Panc1 (cell line): ENCODE results near the gene GLIPR1L1.

Experiments
- POLR2AphosphoS5 ChIP-seq: IDR thresholded peaks from 2 replicates; pipeline ENCODE4 v1.6.1; 2012; ENCODE audit warnings: mild to moderate bottlenecking, low read depth, low read length, moderate library complexity
- TF ChIP-seq, protein P1 (sequence below): fragments of 450-650 bp; IDR thresholded peaks from 2 replicates; pipeline ENCODE4 v1.5.1; 2017; ENCODE audit warnings: mild to moderate bottlenecking
- TF ChIP-seq, protein P2 (sequence below), 2 experiments: IDR thresholded peaks; 2 replicates each; pipeline ENCODE4 v1.6.1; 2011 to 2012; ENCODE audit warnings: low read depth in 2 of 2, control low read depth in 1 of 2, low read length in 1 of 2, mild to moderate bottlenecking in 1 of 2, moderate library complexity in 1 of 2; ENCODE audit not compliant: insufficient read depth in 1 of 2

DNA sequence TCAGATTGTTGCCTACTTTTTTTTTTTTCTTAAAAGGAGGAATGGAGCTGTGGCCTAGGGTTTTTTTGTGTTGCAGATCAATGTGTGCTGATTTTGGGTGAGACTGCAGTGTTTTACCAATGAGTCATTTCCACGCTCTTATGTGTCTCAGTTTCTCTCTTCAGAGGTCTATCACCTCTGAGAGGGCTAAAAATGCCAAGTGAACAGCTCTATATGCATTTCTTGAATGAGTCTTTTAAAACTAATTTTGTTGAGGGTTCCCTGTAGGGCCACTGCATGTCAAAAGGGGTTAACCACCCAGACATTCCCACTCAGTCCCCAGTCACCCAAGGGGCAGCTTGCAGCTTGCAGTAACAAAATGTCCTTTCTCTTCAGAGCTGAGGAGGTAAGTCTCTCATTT lies 32.2 kb downstream of the GLIPR1L1 start:
- TF ChIP-seq POLR2AphosphoS5, result no peak
- TF ChIP-seq, protein P1, sequence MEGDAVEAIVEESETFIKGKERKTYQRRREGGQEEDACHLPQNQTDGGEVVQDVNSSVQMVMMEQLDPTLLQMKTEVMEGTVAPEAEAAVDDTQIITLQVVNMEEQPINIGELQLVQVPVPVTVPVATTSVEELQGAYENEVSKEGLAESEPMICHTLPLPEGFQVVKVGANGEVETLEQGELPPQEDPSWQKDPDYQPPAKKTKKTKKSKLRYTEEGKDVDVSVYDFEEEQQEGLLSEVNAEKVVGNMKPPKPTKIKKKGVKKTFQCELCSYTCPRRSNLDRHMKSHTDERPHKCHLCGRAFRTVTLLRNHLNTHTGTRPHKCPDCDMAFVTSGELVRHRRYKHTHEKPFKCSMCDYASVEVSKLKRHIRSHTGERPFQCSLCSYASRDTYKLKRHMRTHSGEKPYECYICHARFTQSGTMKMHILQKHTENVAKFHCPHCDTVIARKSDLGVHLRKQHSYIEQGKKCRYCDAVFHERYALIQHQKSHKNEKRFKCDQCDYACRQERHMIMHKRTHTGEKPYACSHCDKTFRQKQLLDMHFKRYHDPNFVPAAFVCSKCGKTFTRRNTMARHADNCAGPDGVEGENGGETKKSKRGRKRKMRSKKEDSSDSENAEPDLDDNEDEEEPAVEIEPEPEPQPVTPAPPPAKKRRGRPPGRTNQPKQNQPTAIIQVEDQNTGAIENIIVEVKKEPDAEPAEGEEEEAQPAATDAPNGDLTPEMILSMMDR, result no peak
- TF ChIP-seq, protein P2, sequence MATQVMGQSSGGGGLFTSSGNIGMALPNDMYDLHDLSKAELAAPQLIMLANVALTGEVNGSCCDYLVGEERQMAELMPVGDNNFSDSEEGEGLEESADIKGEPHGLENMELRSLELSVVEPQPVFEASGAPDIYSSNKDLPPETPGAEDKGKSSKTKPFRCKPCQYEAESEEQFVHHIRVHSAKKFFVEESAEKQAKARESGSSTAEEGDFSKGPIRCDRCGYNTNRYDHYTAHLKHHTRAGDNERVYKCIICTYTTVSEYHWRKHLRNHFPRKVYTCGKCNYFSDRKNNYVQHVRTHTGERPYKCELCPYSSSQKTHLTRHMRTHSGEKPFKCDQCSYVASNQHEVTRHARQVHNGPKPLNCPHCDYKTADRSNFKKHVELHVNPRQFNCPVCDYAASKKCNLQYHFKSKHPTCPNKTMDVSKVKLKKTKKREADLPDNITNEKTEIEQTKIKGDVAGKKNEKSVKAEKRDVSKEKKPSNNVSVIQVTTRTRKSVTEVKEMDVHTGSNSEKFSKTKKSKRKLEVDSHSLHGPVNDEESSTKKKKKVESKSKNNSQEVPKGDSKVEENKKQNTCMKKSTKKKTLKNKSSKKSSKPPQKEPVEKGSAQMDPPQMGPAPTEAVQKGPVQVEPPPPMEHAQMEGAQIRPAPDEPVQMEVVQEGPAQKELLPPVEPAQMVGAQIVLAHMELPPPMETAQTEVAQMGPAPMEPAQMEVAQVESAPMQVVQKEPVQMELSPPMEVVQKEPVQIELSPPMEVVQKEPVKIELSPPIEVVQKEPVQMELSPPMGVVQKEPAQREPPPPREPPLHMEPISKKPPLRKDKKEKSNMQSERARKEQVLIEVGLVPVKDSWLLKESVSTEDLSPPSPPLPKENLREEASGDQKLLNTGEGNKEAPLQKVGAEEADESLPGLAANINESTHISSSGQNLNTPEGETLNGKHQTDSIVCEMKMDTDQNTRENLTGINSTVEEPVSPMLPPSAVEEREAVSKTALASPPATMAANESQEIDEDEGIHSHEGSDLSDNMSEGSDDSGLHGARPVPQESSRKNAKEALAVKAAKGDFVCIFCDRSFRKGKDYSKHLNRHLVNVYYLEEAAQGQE (IDR thresholded peaks at IDR 0.05; ENCODE audit: insufficient read depth in 1 of 2, low read depth in 2 of 2, low read length in 1 of 2), result no peak
